Measurements from ENCODE around the gene ANO2.
"Not testable (repeated sequence)": the region's sequence is repeated elsewhere in the genome, so short reads cannot be mapped to it uniquely, and the experiment has no call there.

DNA sequence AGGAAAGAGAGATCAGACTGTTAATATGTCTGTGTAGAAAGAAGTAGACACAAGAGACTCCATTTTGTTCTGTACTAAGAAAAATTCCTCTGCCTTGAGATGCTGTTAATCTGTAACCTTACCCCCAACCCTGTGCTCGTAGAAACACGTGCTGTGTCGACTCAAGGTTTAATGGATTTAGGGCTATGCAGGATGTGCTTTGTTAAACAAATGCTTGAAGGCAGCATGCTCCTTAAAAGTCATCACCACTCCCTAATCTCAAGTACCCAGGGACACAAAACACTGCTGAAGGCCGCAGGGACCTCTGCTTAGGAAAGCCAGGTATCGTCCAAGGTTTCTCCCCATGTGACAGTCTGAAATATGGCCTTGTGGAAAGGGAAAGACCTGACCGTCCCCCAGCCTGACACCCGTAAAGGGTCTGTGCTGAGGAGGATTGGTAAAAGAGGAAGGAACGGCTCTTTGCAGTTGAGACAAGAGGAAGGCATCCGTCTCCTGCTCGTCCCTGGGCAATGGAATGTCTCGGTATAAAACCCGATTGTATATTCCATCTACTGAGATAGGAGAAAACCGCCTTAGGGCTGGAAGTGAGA lies 407.9 kb downstream of the ANO2 start:
- not testable (repeated sequence) for TF ChIP-seq CTCF, POLR2A (IDR thresholded peaks at IDR 0.05)

All from uterus (tissue), 2 donors.